NCI-H69 (cell line): ENCODE results near the gene ZNF329.
A peak's percentile ranks its signal among the peaks of the same experiment; 100 is the strongest.

Experiments used
- DNase-seq: peaks from one replicate; lab custom pipeline; 2025; lab: John Stamatoyannopoulos, UW

The ZNF329 gene

DNA sequence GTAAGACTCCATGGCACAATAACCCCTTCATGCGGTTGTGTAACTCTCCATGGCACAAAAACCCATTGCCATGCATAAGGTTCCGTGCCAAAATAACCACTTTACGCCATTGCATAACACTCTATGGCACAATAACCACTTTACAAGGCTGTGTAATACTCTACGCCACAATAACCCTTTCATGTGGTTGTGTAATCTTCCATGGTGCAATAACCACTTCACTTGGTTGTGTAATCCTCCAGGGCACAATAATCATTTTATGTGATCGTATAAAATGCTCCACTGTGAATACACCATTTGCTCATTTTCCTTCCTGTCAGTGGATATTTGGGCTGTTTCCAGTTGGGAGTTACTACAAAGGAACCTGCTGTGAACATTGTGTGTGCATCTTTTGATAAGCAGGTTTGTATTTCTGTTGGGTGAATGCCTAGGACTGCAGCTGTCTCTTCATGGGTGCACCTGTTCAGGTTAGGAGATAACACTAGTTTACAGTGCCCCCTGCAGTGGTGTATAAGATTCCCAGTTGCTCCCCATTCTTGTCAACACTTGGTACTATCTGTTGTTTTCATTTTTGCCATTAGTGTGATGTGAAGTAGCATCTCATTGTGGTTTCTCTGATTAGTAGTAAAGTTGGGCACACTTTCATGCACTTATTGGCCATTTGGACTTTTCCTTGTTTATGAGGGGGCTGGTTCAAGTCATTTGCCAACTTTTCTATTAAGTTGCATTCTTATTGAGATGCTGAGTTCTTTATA is 31.4 kb downstream of the ZNF329 start:
- no peak for DNase-seq

DNA sequence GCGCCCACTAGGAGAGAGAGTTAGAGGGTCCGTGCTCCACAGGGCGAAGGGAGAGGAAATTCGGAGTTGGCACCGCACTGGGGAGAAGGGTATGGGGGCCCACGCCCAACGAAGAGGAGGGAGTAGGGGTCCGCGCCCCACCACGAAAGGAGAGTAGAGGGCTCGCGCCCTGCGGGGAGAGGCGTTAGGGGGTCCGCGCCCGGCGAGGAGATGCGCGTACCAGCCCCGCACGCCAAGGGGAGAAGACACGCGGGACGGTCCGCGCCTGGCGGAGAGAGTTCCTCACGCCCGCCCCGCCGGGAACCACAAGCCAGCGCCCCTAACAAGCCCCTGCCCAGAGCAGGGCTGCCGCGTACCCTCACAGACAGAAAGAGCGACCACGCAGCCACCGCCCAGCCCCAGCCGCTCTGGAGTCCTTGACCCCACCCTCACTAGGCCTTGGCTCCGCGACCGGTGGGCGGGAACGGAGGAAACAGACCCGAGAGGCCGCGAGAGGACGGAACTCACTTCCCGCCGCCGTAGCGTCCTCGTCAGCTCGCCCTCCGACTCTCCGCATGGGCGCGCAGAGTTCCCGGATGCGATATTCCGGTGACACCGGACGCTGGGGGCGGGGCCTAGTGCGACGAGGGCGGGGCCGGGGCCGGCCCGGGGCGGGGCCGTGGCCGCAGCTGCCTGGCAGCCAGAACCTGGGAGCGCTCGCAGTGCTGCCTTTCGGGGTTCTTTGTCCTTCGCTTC is 32.6 kb downstream of the ZNF329 start:
- DNase-seq: no peak

DNA sequence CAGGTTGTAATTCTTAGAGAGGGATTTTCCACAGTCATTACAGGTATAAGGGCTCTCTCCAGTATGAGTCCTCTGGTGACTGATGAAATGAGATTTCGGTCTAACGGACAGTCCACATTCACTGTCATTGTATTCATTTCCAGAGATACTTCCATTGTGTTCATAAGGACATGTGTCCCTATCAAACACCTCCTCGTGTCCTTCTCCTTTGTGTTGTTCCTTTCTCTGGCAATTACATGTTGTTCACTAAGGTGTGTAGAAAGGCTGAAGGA is 42.1 kb downstream of the ZNF329 start:
- no peak for DNase-seq

DNA sequence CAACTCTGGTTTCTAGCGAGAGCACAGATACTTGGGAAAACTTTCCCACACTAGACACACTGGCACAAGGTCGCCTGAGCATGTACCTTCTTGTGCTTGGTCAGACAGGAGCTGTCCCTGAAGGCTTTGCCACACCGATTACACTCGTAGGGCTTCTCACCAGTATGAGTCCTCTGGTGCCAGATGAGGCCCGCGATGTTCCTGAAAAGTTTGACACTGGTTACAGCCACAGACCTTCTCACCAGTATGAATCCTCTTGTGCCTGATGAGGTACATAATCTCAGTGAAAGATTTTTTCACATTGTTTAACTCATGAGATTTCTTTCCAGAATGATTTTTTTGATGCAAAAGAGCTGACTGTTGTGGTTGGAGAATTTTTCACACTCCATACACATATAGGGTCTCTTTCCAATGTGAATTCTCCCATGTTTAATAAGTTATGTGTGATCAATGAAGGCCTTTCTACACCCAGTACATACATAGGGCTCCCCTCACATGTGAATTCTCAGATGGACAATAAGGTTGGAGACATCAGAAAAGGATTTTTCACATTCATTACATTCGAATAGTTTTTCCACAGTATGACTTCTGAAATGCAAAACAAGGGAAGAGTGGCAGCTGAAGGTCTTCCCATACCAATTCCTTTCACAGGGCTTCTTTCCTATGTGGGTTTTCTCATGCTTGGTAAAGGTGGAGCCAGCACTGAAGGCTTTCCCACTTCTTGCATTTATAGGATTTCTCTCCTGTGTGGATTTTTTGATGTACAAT is 42.6 kb downstream of the ZNF329 start:
- no peak for DNase-seq

DNA sequence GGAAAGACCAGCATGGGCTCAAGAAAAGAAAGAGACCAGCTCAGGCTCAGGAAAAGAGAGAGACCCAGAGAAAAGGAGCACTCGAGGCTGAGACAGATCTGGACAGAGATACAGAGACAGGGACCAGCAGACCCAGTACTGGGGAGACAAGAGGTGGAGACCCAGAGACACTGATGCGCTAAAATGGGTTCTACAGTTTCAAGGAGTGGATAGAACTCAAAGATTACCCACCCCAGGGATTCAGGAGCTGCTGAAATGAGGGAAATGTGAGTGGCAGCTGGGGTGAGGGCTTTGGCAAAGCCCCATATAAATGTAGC is 51.9 kb downstream of the ZNF329 start:
- DNase-seq: no peak

DNA sequence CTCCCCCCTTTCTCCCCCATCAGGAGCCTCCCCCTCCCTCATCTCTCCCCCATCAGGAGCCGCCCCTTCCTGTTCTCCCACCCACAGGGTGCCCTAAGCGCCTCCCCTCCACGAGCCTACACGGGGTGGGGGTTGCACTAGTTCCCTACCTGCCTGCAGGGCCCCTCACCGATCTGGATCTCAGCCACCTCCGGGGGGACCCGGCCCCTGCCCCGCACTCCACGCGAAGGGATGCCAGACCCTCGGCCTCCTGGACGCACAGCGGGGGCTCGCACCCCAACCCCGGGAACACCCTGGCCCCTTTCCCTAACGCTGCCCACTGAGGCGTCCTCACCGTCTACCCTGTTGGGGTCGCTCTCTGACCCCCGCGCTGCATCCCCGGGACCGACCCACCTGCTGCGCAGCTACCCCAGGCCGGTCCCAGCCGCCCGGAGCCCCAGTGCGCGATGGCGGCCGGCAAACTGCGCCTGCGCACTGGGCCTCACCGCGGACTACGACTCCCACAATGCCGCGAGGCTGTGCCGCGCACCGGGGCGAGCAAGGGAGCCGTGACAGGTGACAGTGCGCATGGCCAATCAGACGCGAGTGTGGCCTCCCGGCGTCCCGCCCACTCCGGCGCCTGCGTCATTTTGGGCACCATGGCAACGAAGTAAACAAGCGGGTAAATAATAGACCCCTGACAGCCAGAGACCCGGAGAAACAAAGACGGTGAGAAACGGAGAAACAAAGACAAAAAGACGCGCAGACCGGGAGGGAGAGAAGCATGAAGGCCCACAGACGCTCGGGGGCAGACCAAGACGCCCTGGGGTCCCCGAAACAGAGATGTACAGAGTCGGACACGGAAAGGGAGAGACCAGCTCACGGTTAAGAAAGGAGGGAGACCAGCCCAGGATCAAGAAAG is 52.6 kb downstream of the ZNF329 start, which contains the start of gene ZSCAN18:
Gene ZSCAN18 (minus strand): TSS at position 451 of the 901 bp plus-strand sequence. CDS start 7,964 bp downstream, outside the sequence.
- peak; percentile 94 for DNase-seq

DNA sequence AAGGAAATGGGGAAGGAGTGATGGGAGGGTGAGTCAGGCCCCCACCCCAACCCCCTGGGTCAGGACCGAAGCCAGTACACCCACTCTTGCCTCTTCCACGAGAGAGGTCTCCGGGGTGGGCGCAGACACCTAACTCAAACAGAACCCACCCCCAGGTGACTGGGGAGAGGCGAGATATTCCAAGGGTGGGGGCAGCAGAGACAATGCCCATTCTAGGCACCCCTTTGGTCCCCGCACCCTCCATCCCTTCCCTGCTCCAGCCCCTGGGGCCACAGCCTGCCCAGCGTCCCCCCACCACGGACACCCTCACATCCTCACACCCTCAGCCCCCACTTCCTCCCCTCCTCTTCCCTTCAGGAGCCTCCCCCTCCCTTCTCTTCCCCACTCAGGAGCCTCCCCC is 53.2 kb downstream of the ZNF329 start:
- DNase-seq: no peak

DNA sequence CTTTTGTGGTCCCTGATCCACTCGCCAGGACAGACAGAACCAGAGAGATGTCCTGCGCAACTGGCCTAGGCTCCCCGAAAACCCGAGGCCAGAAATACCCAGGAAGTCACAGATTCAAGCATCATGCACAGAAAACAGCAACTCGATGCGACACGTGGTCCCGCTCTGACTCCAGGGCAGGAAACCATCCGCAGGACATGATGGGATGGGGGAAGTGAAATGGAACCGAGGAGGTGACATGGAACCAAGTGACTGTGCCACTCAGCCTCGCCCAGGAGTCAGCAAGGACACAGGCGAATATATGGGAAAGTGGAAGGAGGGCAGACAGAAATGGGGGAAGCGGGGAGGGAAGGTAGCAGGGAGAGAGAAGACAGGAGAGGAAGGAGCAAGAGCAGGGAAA is 53.7 kb downstream of the ZNF329 start:
- no peak for DNase-seq

DNA sequence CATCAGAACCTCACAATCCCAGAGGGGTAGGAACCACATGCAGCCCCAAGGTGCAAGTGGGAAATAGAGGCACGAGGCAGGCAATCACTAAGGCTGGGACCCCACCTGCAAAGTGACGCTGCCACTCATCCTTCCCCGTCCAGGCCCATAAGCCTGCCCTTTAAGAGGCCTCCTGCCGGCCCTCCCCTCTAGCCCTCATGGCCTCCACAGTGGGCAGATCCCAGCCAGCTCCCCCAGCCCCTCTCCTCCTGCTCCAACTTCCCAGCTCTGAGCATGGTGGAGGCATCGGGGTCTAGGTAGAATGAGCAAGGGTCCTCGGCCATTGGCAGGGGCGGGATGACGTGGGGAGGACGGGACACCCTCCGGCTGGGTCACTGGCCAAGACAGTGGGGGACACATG is 55.3 kb downstream of the ZNF329 start:
- DNase-seq: no peak

DNA sequence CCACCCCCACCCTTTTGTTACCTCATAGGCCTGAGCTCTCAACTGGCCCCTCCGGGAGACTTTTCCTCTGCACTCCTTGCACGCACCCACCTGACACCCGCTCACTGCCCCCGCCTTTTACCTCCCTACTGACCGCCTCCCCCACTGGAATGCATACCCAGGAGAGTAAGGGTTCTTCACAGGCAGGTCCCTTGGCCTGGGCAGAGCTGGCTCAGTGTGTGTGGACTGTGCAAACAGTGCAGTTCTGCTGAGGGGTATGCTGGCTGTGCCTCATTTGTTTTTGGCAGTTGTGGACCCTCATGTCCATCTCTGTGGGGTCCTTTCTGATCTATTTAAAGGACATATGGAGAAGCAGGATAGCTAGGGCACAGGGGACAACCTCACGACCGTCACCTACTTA is 57.5 kb downstream of the ZNF329 start:
- no peak for DNase-seq

DNA sequence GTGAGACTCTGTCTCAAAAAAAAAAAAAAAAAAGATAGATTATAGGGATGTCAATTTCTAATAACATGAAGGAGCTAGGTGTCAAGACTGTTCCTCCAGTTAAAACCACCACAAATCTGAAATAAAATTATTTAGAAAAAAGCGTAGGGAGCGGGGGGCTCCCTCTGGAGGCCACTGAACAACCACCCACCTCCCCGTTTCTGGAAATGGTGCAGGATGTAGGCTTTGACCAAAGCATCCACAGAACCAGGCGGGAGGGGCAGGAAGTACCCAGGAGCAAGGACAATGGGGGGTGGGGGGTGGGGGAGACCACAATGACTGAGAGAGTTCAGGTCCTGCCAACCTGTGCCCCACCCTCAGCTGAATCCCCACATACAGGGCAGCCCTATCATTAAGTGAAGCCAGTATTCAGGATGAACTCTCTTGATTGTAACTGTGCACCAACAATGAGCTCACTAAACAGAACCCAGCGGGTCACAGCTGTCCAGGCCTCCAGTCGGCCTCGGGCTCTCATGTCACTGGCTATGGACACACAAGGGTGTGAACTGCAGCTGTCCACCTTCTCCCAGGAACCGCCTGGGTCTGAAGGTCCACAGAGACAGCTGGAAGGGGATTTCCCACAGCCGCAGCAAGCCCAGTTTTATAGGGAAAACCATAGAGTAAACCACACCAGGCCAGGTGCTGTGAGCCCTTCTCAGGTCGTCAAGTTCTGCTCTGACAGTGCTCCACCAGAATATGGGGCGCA is 59.2 kb downstream of the ZNF329 start:
- DNase-seq: no peak

DNA sequence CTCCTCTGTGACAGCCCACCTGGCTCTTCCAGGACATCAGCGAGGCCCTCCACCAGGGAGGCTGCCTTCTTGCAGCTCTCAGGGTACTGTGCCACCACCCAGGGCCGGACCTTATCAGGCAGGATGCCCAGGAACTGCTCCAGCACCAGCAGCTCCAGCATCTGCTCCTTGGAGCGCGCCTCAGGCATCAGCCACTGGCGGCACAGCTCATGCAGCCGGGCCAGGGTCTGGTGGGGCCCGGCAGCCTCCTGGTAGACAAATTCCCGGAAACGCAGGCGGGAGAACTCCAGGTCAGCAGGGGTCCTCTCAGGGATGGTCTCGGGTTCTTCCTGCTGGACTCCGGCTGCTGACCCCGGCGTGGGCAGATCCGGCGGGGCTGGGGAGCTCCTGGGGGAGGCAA is 60.7 kb downstream of the ZNF329 start:
- no peak for DNase-seq

DNA sequence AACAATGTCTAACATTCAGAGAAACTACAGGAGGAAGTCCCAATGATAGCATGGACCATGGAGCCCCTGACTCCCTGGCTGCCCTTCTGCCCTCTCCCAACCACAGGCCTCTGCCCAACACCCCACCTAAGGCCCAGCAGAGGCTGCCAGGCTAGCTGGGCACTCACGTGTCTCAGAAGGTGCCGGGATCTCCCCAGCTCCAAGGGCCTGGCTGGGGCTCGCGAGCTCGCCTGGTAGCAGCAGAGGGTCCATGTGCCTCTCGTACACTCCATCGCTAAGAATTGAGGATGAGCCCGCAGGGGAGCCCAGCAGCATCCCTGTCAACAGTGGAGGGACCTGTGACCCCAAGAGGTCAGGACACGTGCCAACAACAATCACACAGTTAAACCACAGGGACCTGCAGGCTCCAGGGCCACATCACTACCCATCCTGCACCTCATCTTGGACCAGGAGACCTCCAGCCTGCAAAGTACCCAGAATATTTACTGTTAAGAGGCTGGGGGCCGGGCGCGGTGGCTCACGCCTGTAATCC is 62.0 kb downstream of the ZNF329 start:
- no peak for DNase-seq

DNA sequence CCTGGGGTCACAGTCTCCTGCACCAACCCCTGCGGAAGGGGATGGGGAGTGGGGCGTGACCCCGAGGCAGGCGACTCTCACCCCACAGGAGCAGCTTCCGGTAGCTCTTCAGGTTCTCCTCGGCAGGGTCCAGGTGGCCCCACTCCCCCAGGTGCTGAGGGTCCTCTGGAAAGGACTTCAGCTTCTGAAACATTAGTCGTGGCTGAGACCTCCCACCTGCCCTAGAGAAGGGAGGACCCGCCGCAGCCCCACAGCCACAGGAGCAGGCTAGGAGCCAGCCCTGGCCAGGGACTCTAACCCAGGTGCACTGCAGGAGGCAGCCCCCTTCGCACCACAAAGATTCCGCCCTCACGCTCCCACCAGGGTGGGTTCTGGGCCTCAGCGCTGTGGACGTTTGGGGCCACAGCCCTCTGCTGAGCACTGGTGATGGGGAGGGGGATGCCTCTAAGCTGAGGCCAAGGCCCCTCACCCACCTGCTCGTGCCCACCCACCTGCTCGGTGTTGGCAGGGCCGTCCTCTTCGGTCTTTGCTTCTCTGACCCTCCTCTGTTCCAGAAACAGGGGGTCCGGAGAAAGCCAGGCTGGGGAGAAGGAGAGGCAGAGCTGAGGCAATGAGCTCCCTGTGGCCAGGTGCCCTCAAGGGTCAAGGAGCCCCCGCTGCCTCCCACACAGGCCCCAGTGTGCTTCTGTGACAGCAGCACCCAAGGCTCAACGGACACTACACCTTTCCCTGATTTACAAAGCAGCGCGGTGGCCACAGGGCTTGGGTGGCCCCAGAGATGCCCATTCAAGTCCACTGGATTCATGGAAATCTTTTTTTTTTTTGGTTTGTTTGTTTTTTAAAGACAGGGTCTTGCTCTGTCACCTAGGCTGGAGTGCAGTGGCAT is 63.5 kb downstream of the ZNF329 start:
- DNase-seq: no peak

DNA sequence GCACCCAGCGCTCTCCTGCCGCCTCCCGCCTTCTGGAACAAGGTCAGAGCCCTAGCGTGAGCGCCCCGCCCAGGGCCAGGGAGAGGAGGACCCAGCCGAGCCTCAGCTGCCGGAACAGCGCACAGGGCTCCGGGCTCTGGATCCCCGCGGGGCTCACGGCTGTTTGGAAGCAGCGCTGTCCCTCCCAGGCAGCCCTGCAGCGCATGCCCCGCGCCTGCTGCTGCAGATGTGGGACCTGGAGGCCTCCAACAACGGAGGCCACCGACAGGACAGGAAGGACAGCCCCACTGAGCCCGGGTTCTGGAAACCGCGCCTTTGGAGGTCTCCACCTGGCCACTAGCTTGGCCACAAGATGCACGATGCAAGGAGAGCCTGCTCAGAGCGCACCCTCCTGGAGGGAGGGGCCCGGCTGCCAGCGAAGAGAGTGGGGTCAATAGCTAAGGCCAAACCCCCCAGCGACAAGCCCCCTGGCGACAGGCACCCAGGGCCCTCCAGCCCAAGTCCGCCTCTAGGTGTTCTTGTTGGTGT is 65.2 kb downstream of the ZNF329 start:
- DNase-seq: no peak

DNA sequence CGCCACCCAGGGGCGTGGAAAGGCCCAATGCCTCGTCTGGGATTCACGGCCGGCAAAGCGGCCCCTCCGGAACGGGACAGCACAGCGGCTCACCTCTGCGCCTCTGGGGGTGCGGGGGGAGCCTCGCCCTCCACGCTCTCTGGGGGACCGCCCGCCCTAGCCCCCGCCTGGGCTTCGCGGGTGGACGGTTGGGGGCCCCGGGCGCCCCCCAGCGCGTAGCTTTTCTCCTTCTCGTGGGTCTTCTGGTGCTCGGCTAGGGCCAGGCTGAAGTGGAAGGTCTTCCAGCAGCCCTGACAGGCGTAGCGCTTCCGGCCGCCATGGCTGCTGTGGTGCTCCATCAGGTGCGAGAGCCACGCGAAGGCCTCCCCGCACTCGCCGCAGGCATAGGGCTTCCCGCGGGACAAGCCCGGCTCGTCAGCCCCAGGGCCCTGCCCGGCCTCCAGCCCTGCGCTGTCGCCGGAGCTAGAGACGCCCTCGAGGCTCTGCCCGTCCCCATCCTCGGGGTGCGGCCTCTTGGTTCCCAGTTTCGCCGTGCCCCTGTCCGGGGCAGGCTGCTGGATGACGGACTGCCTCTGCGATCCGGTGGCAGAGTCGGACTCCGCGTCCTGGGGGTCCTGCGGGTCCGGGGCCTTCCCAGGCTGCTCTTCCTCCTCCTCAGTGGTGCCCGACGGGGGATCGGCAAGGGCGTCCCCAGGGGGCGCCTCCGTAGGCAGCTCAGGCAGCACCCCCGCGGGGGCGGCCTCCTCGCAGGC is 65.8 kb downstream of the ZNF329 start:
- no peak for DNase-seq

DNA sequence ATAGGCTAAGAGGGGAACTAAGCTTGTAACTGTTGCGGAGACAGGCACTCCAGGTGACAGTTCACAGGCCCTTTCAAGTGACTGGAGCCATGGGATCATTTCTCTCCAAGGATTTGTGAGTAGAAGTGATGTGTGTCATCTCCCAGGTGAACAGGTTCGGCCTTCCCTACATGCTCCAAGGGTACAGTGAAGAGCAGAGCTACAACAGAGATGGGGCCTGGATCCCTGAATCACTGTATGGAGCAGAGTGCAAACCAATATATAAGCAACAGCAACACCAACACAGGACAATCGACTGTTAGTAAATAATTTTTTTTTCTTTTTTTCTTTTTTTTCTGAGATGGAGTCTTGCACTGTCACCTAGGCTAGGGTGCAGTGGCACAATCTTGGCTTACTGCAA is 67.6 kb downstream of the ZNF329 start:
- no peak for DNase-seq

DNA sequence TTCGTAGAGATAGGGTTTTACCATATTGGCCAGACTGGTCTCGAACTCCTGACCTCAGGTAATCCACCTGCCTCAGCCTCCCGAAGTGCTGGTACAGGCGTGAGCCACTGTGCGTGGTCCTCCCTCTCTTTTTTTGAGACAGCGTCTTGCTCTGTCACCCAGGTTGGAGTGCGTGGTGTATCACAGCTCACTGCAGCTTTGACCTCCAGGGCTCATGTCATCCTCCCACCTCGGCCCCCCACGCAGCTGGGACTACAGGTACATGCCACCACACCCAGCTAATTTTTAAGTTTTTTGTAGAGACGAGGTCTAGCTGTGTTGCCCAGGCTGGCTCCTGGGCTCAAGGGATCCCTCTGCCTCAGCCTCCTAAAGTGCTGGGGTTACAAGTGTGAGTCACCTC is 70.8 kb downstream of the ZNF329 start:
- DNase-seq: no peak
